ENCODE data around the gene XCL1. TPM values are rescaled to one million over a fixed set of nuclear protein-coding genes. Genes with fewer than 3 reads are reported as not detected.

The XCL1 gene
- polyA plus RNA-seq, 3 donors = 0.07 TPM; not detected in 2

GRCh38 chr1:168567007-168567406 lies 9.4 kb upstream of the XCL1 start:
- H3K9me3 Mint-ChIP-seq = peaks cover 0 to 6% (median 0%) of the 10 kb centered on the region in 7 donors
- DNase-seq = no peak
- Histone ChIP-seq H3K4me3 (replicated peaks in 1 of 3; ENCODE audit: low read depth in 2 of 3, low read length in 3 of 3) (no peak overlapping the region), H3K79me2 (ENCODE audit: insufficient read depth, low read length) (no peaks in the 10 kb centered on the region), H3K36me3 (replicated peaks in 1 of 2; ENCODE audit: control insufficient read depth in 1 of 2, insufficient read depth in 2 of 2, low read length in 2 of 2) (no peaks in the 10 kb centered on the region), H3K4me1 (ENCODE audit: control insufficient read depth in 1 of 2, insufficient read depth in 2 of 2, low read length in 2 of 2) (peaks cover 11 to 15% of the 10 kb centered on the region in 2 donors), H4K20me1 (ENCODE audit: insufficient read depth, low read length) (no peaks in the 10 kb centered on the region), H3K4me2 (replicated peaks; ENCODE audit: extremely low read depth, low read length, poor library complexity, severe bottlenecking) (no peak overlapping the region), H2AFZ (ENCODE audit: insufficient read depth, low read depth, low read length, poor library complexity, severe bottlenecking) (no peak overlapping the region), H3K27me3 (ENCODE audit: control insufficient read depth in 2 of 2, insufficient read depth in 2 of 2, low read length in 2 of 2) (no peaks in the 10 kb centered on the region), H3K9ac (ENCODE audit: insufficient read depth, low read length, poor library complexity, severe bottlenecking) (no peak overlapping the region), H3K27ac (ENCODE audit: low read depth in 1 of 2, low read length in 2 of 2) (no peak overlapping the region), H3K9me3 (replicated peaks in 1 of 2; ENCODE audit: control insufficient read depth in 1 of 2, insufficient read depth in 1 of 2, low read length in 2 of 2) (no peaks in the 10 kb centered on the region)
- no peak overlapping the region for H3K27ac Mint-ChIP-seq
- no peak overlapping the region for H3K4me3 Mint-ChIP-seq
- peaks cover 15% of the 10 kb centered on the region for H3K4me1 Mint-ChIP-seq
- H3K27me3 Mint-ChIP-seq (ENCODE audit: low read depth in 3 of 3) = peaks cover 1 to 4% (median 3%) of the 10 kb centered on the region in 3 donors
- H3K36me3 Mint-ChIP-seq = no peaks in the 10 kb centered on the region
- intact Hi-C loops (cut with micrococcal nuclease) = no loop called here
- no CpG with 5 or more reads among the region's 1 CpG for WGBS (ENCODE audit: insufficient coverage)
- no peak for TF ChIP-seq CTCF (IDR thresholded peaks at IDR 0.05)

DNA sequence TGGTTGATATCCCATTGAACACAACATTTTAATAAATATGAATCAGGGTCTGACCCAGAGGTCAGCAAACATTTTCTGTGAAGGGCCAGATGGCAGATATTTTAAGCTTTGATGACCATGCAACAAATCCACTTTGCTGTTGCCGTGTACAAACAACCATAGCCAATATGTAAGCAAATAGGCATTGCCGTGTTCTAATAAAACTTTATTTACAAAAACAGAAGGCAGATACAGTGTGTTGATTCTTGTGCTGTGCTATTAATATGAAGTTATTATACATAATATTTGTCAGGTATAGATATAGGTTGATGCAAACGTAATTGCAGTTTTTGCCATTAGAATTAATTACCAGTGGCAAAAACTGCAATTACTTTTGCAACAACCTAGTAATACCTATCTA lies 8.8 kb upstream of the XCL1 start:
- Histone ChIP-seq H3K9me3 (replicated peaks in 1 of 2; ENCODE audit: control insufficient read depth in 1 of 2, insufficient read depth in 1 of 2, low read length in 2 of 2) (no peaks in the 10 kb centered on the region), H3K4me2 (replicated peaks; ENCODE audit: extremely low read depth, low read length, poor library complexity, severe bottlenecking) (no peak overlapping the region), H3K27me3 (ENCODE audit: control insufficient read depth in 2 of 2, insufficient read depth in 2 of 2, low read length in 2 of 2) (no peaks in the 10 kb centered on the region), H3K79me2 (ENCODE audit: insufficient read depth, low read length) (no peaks in the 10 kb centered on the region), H3K27ac (ENCODE audit: low read depth in 1 of 2, low read length in 2 of 2) (no peak overlapping the region), H3K4me1 (ENCODE audit: control insufficient read depth in 1 of 2, insufficient read depth in 2 of 2, low read length in 2 of 2) (peaks cover 11 to 15% of the 10 kb centered on the region in 2 donors), H3K36me3 (replicated peaks in 1 of 2; ENCODE audit: control insufficient read depth in 1 of 2, insufficient read depth in 2 of 2, low read length in 2 of 2) (no peaks in the 10 kb centered on the region), H3K9ac (ENCODE audit: insufficient read depth, low read length, poor library complexity, severe bottlenecking) (no peak overlapping the region), H3K4me3 (replicated peaks in 1 of 3; ENCODE audit: low read depth in 2 of 3, low read length in 3 of 3) (no peak overlapping the region), H2AFZ (ENCODE audit: insufficient read depth, low read depth, low read length, poor library complexity, severe bottlenecking) (no peak overlapping the region), H4K20me1 (ENCODE audit: insufficient read depth, low read length) (no peaks in the 10 kb centered on the region)
- H3K27me3 Mint-ChIP-seq (ENCODE audit: low read depth in 3 of 3) = peaks cover 1 to 4% (median 3%) of the 10 kb centered on the region in 3 donors
- DNase-seq = no peak
- H3K9me3 Mint-ChIP-seq = peaks cover 0 to 6% (median 0%) of the 10 kb centered on the region in 7 donors
- intact Hi-C loops (cut with micrococcal nuclease) = no loop called here
- H3K36me3 Mint-ChIP-seq = no peaks in the 10 kb centered on the region
- WGBS (ENCODE audit: insufficient coverage) = no CpG with 5 or more reads among the region's 3 CpGs
- H3K4me1 Mint-ChIP-seq = peaks cover 14% of the 10 kb centered on the region
- H3K4me3 Mint-ChIP-seq = no peak overlapping the region
- no peak overlapping the region for H3K27ac Mint-ChIP-seq
- no peak for TF ChIP-seq CTCF (IDR thresholded peaks at IDR 0.05)
